Activated CD8-positive, alpha-beta memory T cell treated with anti-CD3 and anti-CD28 coated beads, Interleukin-2, amount 50 U/mL, for 24 hours (primary cell): ENCODE results near the gene MPZL2.

Experiments used
- DNase-seq: peaks from one replicate; pipeline ENCODE4 v3.0.0-alpha.2; 2020; ENCODE audit errors: extremely low read depth

MPZL2 gene

GRCh38 chr11:118283756-118284350 lies 19.8 kb upstream of the MPZL2 start:
- no peak for DNase-seq

- no peak for DNase-seq
These were observed 19.0 kb upstream of the MPZL2 start for GRCh38 chr11:118283037-118283636.

- DNase-seq = no peak
These were observed 18.5 kb upstream of the MPZL2 start for GRCh38 chr11:118282606-118283005.

GRCh38 chr11:118281284-118281683 lies 17.2 kb upstream of the MPZL2 start:
- no peak for DNase-seq

- no peak for DNase-seq
These were observed 13.2 kb upstream of the MPZL2 start for GRCh38 chr11:118277312-118277711.

GRCh38 chr11:118276422-118276821 lies 12.3 kb upstream of the MPZL2 start:
- no peak for DNase-seq

- DNase-seq = no peak
These were observed 11.1 kb upstream of the MPZL2 start for GRCh38 chr11:118275176-118275575.

GRCh38 chr11:118274186-118274585 lies 10.1 kb upstream of the MPZL2 start:
- no peak for DNase-seq

- DNase-seq = no peak
These were observed 7.9 kb upstream of the MPZL2 start for GRCh38 chr11:118272001-118272400.

GRCh38 chr11:118267486-118267885 lies 3.4 kb upstream of the MPZL2 start:
- DNase-seq = no peak

- DNase-seq = no peak
These were observed 1.9 kb upstream of the MPZL2 start for GRCh38 chr11:118265954-118266353.

- no peak for DNase-seq
These were observed 720 bp upstream of the MPZL2 start for GRCh38 chr11:118264569-118265465.

GRCh38 chr11:118263112-118263511 lies 985 bp downstream of the MPZL2 start:
- no peak for DNase-seq

- DNase-seq = no peak
These were observed 3.7 kb downstream of the MPZL2 start for GRCh38 chr11:118260353-118260752.

- no peak for DNase-seq
These were observed 5.0 kb downstream of the MPZL2 start for GRCh38 chr11:118259138-118259537.

GRCh38 chr11:118258410-118258809 lies 5.7 kb downstream of the MPZL2 start:
- no peak for DNase-seq

GRCh38 chr11:118252688-118253087 lies 11.4 kb downstream of the MPZL2 start:
- DNase-seq = no peak

- DNase-seq = peak; percentile 40
These were observed 12.0 kb downstream of the MPZL2 start, which contains the start of gene MPZL3 for GRCh38 chr11:118251858-118252652. MPZL3 (minus strand) TSS chr11:118252365; CDS start chr11:118252294, 71 bp downstream.

GRCh38 chr11:118247041-118247440 lies 17.1 kb downstream of the MPZL2 start:
- DNase-seq = no peak

- no peak for DNase-seq
These were observed 18.0 kb downstream of the MPZL2 start for GRCh38 chr11:118245936-118246562.

GRCh38 chr11:118243993-118244762 lies 19.9 kb downstream of the MPZL2 start:
- DNase-seq = no peak
